CD4-positive, alpha-beta T cell (primary cell): ENCODE data around the gene ANKRD39. TPM values are rescaled to one million over a fixed set of nuclear protein-coding genes. Genes with fewer than 3 reads are reported as not detected.
A peak's percentile ranks its signal among the peaks of the same experiment; 100 is the strongest.

Source experiments
- ATAC-seq: fragments of 200-7000 bp; cut with Tn5 transposase; one replicate; pipeline ENCODE4 v1.10.0; 2022; ENCODE audit warnings: mild to moderate bottlenecking; ENCODE audit not compliant: poor library complexity
- CTCF ChIA-PET: fragments of 350-600 bp; sonication (Branson Sonifier 250); formaldehyde crosslinking; loops from one replicate; lab custom pipeline; 2021; ENCODE audit warnings: antibody characterized with exemption, inconsistent platforms; lab: Charles Lee
- POLR2A ChIA-PET: fragments of 350-600 bp; sonication (Branson Sonifier 250); formaldehyde crosslinking; loops from one replicate; lab custom pipeline; 2021; ENCODE audit warnings: antibody characterized with exemption, inconsistent platforms; lab: Charles Lee
- DNase-seq, 14 experiments: peaks; one replicate each; pipeline ENCODE4 v3.0.0-alpha.2; 2013 to 2020; ENCODE audit warnings: mixed read lengths in 2 of 14
- H3K27ac ChIP-seq, 2 donors: one replicate each; pipeline versions ENCODE4 v1.5.1 to v1.7.0; 2013; ENCODE audit warnings: low read length in 2 of 2, low read depth in 1 of 2, mild to moderate bottlenecking in 1 of 2
- H3K27me3 ChIP-seq, 2 experiments: 1 replicate in 1 of 2; 2 replicates in 1 of 2; pipeline versions ENCODE4 v1.6.1 to v1.7.0; 2013; ENCODE audit warnings: low read length in 2 of 2, control low read depth in 1 of 2, mild to moderate bottlenecking in 1 of 2, moderate library complexity in 1 of 2; ENCODE audit not compliant: insufficient read depth in 2 of 2, control insufficient read depth in 1 of 2
- H3K36me3 ChIP-seq: one replicate; pipeline ENCODE4 v1.6.1; 2013; ENCODE audit warnings: low read length, control low read depth; ENCODE audit not compliant: insufficient read depth
- H3K4me1 ChIP-seq: one replicate; pipeline ENCODE4 v1.6.1; 2013; ENCODE audit warnings: low read length, control low read depth; ENCODE audit not compliant: insufficient read depth
- H3K4me3 ChIP-seq: one replicate; pipeline ENCODE4 v1.5.1; 2013; ENCODE audit warnings: mild to moderate bottlenecking, low read length, moderate library complexity
- H3K9me3 ChIP-seq, 2 experiments: 1 replicate in 1 of 2; 2 replicates in 1 of 2; pipeline versions ENCODE4 v1.6.1 to v1.7.0; 2013; ENCODE audit warnings: low read length in 2 of 2, mild to moderate bottlenecking in 2 of 2, control low read depth in 1 of 2, moderate library complexity in 1 of 2; ENCODE audit not compliant: control insufficient read depth in 1 of 2, insufficient read depth in 1 of 2
- H3K27ac Mint-ChIP-seq: one replicate; pipeline ENCODE4 v1.8.0; 2020; ENCODE audit warnings: mixed read lengths
- H3K27me3 Mint-ChIP-seq: one replicate; pipeline ENCODE4 v1.8.0; 2021; ENCODE audit warnings: mixed read lengths
- H3K36me3 Mint-ChIP-seq: one replicate; pipeline ENCODE4 v1.8.0; 2021; ENCODE audit warnings: low read depth, mixed read lengths
- H3K4me1 Mint-ChIP-seq: one replicate; pipeline ENCODE4 v1.8.0; 2021; ENCODE audit warnings: low read depth, mixed read lengths
- H3K4me3 Mint-ChIP-seq: one replicate; pipeline ENCODE4 v1.8.0; 2020; ENCODE audit warnings: mild to moderate bottlenecking, mixed read lengths
- H3K9me3 Mint-ChIP-seq: one replicate; pipeline ENCODE4 v1.8.0; 2020; ENCODE audit warnings: mixed read lengths
- intact Hi-C, 2 experiments: fragments of 100-400 bp; cut with DNase I in 1 of 2; cut with micrococcal nuclease in 1 of 2; formaldehyde crosslinking; loops; one replicate each; pipeline versions ENCODE4 v1.15.1 to v1.9.0; 2023 to 2025; cut with DNase I, micrococcal nuclease
- total RNA-seq, 174 experiments: library from RNA in 2 of 174; stranded (reverse) in 2 of 174; gene quantifications; one replicate each; pipeline ENCODE4 v1.2.3 and lab custom pipeline; 2021 to 2026
- TF ChIP-seq, protein P1 (sequence below): fragments of 200-600 bp; IDR thresholded peaks from one replicate; pipeline ENCODE4 v1.8.0; 2022; ENCODE audit warnings: antibody characterized with exemption, mild to moderate bottlenecking

ANKRD39 gene
- total RNA-seq, 2 experiments from 2014 or later, result 17.2 to 18.3 TPM

- intact Hi-C loops, result loop anchor here (2.0 to 5.0 kb wide), 2 partner anchors 40 to 88 kb away; no protein-coding TSS in a partner anchor
- Mint-ChIP-seq H3K4me1 (peaks cover 45% of the 10 kb centered on the region), H3K9me3 (no peaks in the 10 kb centered on the region), H3K4me3 (peak overlapping the region; percentile 62), H3K27ac (peak overlapping the region; percentile 75), H3K27me3 (no peaks in the 10 kb centered on the region), H3K36me3 (peaks cover 8% of the 10 kb centered on the region)
- CTCF ChIA-PET, result interaction anchor here (3.1 kb wide), 1 partner anchor 16 kb away, joined by 19 read pairs; the partner anchor contains the start of gene ANKRD39
- Histone ChIP-seq H3K4me3 (no peak overlapping the region), H3K36me3 (no peaks in the 10 kb centered on the region), H3K4me1 (peaks cover 33% of the 10 kb centered on the region), H3K9me3 (no peaks in the 10 kb centered on the region), H3K27me3 (no peaks in the 10 kb centered on the region), H3K27ac (no peak overlapping the region)
- POLR2A ChIA-PET, result interaction anchor here (0.7 to 2.7 kb wide), 5 partner anchors 16 to 88 kb away, joined by 3 to 11 read pairs (median 8); partner anchors contain the start of gene ANKRD39
- ATAC-seq (no peak), DNase-seq (peak in 2 of 14 experiments; percentile 70 to 73)
- TF ChIP-seq, protein P1, sequence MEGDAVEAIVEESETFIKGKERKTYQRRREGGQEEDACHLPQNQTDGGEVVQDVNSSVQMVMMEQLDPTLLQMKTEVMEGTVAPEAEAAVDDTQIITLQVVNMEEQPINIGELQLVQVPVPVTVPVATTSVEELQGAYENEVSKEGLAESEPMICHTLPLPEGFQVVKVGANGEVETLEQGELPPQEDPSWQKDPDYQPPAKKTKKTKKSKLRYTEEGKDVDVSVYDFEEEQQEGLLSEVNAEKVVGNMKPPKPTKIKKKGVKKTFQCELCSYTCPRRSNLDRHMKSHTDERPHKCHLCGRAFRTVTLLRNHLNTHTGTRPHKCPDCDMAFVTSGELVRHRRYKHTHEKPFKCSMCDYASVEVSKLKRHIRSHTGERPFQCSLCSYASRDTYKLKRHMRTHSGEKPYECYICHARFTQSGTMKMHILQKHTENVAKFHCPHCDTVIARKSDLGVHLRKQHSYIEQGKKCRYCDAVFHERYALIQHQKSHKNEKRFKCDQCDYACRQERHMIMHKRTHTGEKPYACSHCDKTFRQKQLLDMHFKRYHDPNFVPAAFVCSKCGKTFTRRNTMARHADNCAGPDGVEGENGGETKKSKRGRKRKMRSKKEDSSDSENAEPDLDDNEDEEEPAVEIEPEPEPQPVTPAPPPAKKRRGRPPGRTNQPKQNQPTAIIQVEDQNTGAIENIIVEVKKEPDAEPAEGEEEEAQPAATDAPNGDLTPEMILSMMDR, result no peak
These were observed 16.5 kb upstream of the ANKRD39 start for GRCh38 chr2:96874198-96874831.

- Mint-ChIP-seq H3K9me3 (no peaks in the 10 kb centered on the region), H3K36me3 (peaks cover 8% of the 10 kb centered on the region), H3K4me3 (no peak overlapping the region), H3K27me3 (no peaks in the 10 kb centered on the region), H3K4me1 (peaks cover 45% of the 10 kb centered on the region), H3K27ac (no peak overlapping the region)
- Histone ChIP-seq H3K36me3 (no peaks in the 10 kb centered on the region), H3K27ac (no peak overlapping the region), H3K4me3 (no peak overlapping the region), H3K9me3 (no peaks in the 10 kb centered on the region), H3K4me1 (peaks cover 33% of the 10 kb centered on the region), H3K27me3 (no peaks in the 10 kb centered on the region)
- intact Hi-C loops, result loop anchor here (2.0 to 5.0 kb wide), 2 partner anchors 41 to 89 kb away; no protein-coding TSS in a partner anchor
- TF ChIP-seq, protein P1, result no peak
- DNase-seq, result peak in 2 of 14 experiments; percentile 59 to 60
- no peak for ATAC-seq
- ChIA-PET POLR2A (interaction anchor here (2.1 to 2.7 kb wide), 4 partner anchors 16 to 89 kb away, joined by 7 to 11 read pairs (median 10); partner anchors contain the start of gene ANKRD39), CTCF (interaction anchor here (3.1 kb wide), 1 partner anchor 16 kb away, joined by 19 read pairs; the partner anchor contains the start of gene ANKRD39)
These were observed 15.9 kb upstream of the ANKRD39 start for GRCh38 chr2:96873651-96874096.

- Mint-ChIP-seq H3K27me3 (no peaks in the 10 kb centered on the region), H3K4me1 (peaks cover 51% of the 10 kb centered on the region), H3K36me3 (peaks cover 13% of the 10 kb centered on the region), H3K27ac (peak overlapping the region; percentile 49), H3K9me3 (no peaks in the 10 kb centered on the region), H3K4me3 (peak overlapping the region; percentile 15)
- Histone ChIP-seq H3K36me3 (no peaks in the 10 kb centered on the region), H3K27ac (no peak overlapping the region), H3K27me3 (no peaks in the 10 kb centered on the region), H3K4me3 (no peak overlapping the region), H3K9me3 (no peaks in the 10 kb centered on the region), H3K4me1 (peaks cover 40% of the 10 kb centered on the region)
- ChIA-PET POLR2A (interaction anchor here (0.8 to 2.7 kb wide), 5 partner anchors 10 to 90 kb away, joined by 3 to 11 read pairs (median 8); partner anchors contain the start of gene ANKRD39), CTCF (interaction anchor here (0.6 to 3.1 kb wide), 2 partner anchors 15 to 55 kb away, joined by 3 to 19 read pairs; partner anchors contain the start of gene ANKRD39)
- DNase-seq (no peak), ATAC-seq (no peak)
- intact Hi-C loops, result loop anchor here in 1 of 2 experiments (5.0 kb wide), 1 partner anchor 90 kb away; no protein-coding TSS in a partner anchor
- TF ChIP-seq, protein P1, result no peak
These were observed 15.0 kb upstream of the ANKRD39 start for GRCh38 chr2:96872591-96873349.
